ENCODE measurements around the gene SGMS2.

GRCh38 chr4:107901213-107901934 is 76.6 kb downstream of the SGMS2 start:
- TF ChIP-seq POLR2A (IDR thresholded peaks at IDR 0.05; ENCODE audit: low read length) (no peak), GATA1 (IDR thresholded peaks at IDR 0.05; ENCODE audit: low read depth, low read length) (no peak)
